Neural cell (in vitro differentiated cells): ENCODE data around the gene ADGRG3. TPM values are rescaled to one million over a fixed set of nuclear protein-coding genes. Genes with fewer than 3 reads are reported as not detected.
"Not testable (repeated sequence)": the region's sequence is repeated elsewhere in the genome, so short reads cannot be mapped to it uniquely, and the experiment has no call there.

Experiments used
- H2AFZ ChIP-seq: fragments of 200-600, 300-800 bp; sonication (generic), shearing (Covaris generic); 2 replicates; pipeline ENCODE4 v1.6.0; 2014; ENCODE audit warnings: low read depth, mild to moderate bottlenecking, antibody characterized with exemption, low read length, moderate library complexity
- H3F3A ChIP-seq: fragments of 200-600 bp; shearing (Covaris generic); 2 replicates; pipeline ENCODE4 v1.6.1; 2016; ENCODE audit warnings: mild to moderate bottlenecking, moderate library complexity, mixed read lengths, antibody characterized with exemption, low read length; ENCODE audit not compliant: insufficient read depth, poor library complexity, severe bottlenecking
- H3K27ac ChIP-seq: fragments of 200-600, 300-800 bp; sonication (generic), shearing (Covaris generic); 2 replicates; pipeline ENCODE4 v1.5.1; 2014; ENCODE audit warnings: mild to moderate bottlenecking, low read length, moderate library complexity
- H3K27me3 ChIP-seq: fragments of 300-800, 200-600 bp; sonication (generic), shearing (Covaris generic); 2 replicates; pipeline ENCODE4 v1.6.0; 2014; ENCODE audit warnings: mild to moderate bottlenecking, low read depth, low read length, moderate library complexity; ENCODE audit not compliant: insufficient read depth
- H3K36me3 ChIP-seq: fragments of 300-800, 200-600 bp; sonication (generic), shearing (Covaris generic); 2 replicates; pipeline ENCODE4 v1.5.1; 2014; ENCODE audit warnings: mild to moderate bottlenecking, antibody characterized with exemption, low read length, moderate library complexity; ENCODE audit not compliant: insufficient read depth
- H3K4me2 ChIP-seq: fragments of 300-800, 200-600 bp; sonication (generic), shearing (Covaris generic); 2 replicates; pipeline ENCODE4 v1.6.0; 2014; ENCODE audit warnings: mild to moderate bottlenecking, low read length
- H3K4me3 ChIP-seq: fragments of 300-800, 200-600 bp; sonication (generic), shearing (Covaris generic); 2 replicates; pipeline ENCODE4 v1.5.1; 2014; ENCODE audit warnings: mild to moderate bottlenecking, low read length, moderate library complexity
- H3K79me2 ChIP-seq: fragments of 200-600 bp; shearing (Covaris generic); replicated peaks from 2 replicates; pipeline ENCODE4 v1.6.0; 2014; ENCODE audit warnings: mild to moderate bottlenecking, low read length, moderate library complexity; ENCODE audit not compliant: insufficient read depth
- H3K9ac ChIP-seq: fragments of 300-800, 200-600 bp; sonication (generic), shearing (Covaris generic); 2 replicates; pipeline ENCODE4 v1.6.1; 2016; ENCODE audit warnings: mild to moderate bottlenecking, low read length, mixed read lengths
- H3K9me2 ChIP-seq: fragments of 200-600 bp; shearing (Covaris generic); 2 replicates; pipeline ENCODE4 v1.6.1; 2016; ENCODE audit warnings: mild to moderate bottlenecking, low read length, mixed read lengths; ENCODE audit not compliant: insufficient read depth
- H3K9me3 ChIP-seq: fragments of 200-600, 300-800 bp; sonication (generic), shearing (Covaris generic); 2 replicates; pipeline ENCODE4 v1.6.1; 2016; ENCODE audit warnings: mild to moderate bottlenecking, mixed run types, low read length, moderate library complexity, mixed read lengths
- H4K20me1 ChIP-seq: fragments of 200-600 bp; shearing (Covaris generic); 2 replicates; pipeline ENCODE4 v1.6.1; 2016; ENCODE audit warnings: mild to moderate bottlenecking, mixed run types; ENCODE audit not compliant: insufficient read depth
- EP300 ChIP-seq: fragments of 450-650 bp; conservative IDR thresholded peaks from 2 replicates; pipeline ENCODE4 v1.6.1; 2014; ENCODE audit warnings: antibody characterized with exemption, mild to moderate bottlenecking, moderate library complexity; ENCODE audit not compliant: poor library complexity, severe bottlenecking
- EZH2 ChIP-seq: fragments of 200-600, 300-800 bp; shearing (Covaris generic), sonication (generic); IDR thresholded peaks from 2 replicates; pipeline ENCODE4 v1.6.1; 2014; ENCODE audit warnings: antibody characterized with exemption, low read length, borderline replicate concordance, mild to moderate bottlenecking; ENCODE audit not compliant: insufficient read depth, poor library complexity, severe bottlenecking
- MXI1 ChIP-seq: fragments of 450-650 bp; conservative IDR thresholded peaks from 2 replicates; pipeline ENCODE4 v1.6.1; 2014; ENCODE audit warnings: antibody characterized with exemption, mild to moderate bottlenecking; ENCODE audit not compliant: poor library complexity, severe bottlenecking
- POLR2AphosphoS5 ChIP-seq: IDR thresholded peaks from 2 replicates; pipeline ENCODE4 v1.6.1; 2012
- RAD21 ChIP-seq: fragments of 450-650 bp; conservative IDR thresholded peaks from 2 replicates; pipeline ENCODE4 v1.6.1; 2014; ENCODE audit warnings: antibody characterized with exemption, mild to moderate bottlenecking, moderate library complexity
- SMC3 ChIP-seq: fragments of 450-650 bp; conservative IDR thresholded peaks from 2 replicates; pipeline ENCODE4 v1.6.1; 2014; ENCODE audit warnings: antibody characterized with exemption, mild to moderate bottlenecking, moderate library complexity; ENCODE audit not compliant: poor library complexity
- TAF1 ChIP-seq: IDR thresholded peaks from 2 replicates; pipeline ENCODE4 v1.6.1; 2012; ENCODE audit warnings: low read depth
- polyA plus RNA-seq: library from polyadenylated mRNA; depleted of rRNA; stranded (reverse); fragments of >200 nt; gene quantifications from 2 replicates; pipeline ENCODE4 v1.2.3, GENCODE V29; 2014
- TF ChIP-seq, protein P1 (sequence below): fragments of 450-650 bp; IDR thresholded peaks from 2 replicates; pipeline ENCODE4 v1.5.1; 2014; ENCODE audit warnings: antibody characterized with exemption, mild to moderate bottlenecking, moderate library complexity; ENCODE audit not compliant: poor library complexity, severe bottlenecking
- TF ChIP-seq, protein P2 (sequence below): IDR thresholded peaks from 2 replicates; pipeline ENCODE4 v1.6.1; 2012; ENCODE audit warnings: borderline replicate concordance

Gene ADGRG3
- polyA plus RNA-seq, 1 donor from 2014 or later, result 0.62 TPM

DNA sequence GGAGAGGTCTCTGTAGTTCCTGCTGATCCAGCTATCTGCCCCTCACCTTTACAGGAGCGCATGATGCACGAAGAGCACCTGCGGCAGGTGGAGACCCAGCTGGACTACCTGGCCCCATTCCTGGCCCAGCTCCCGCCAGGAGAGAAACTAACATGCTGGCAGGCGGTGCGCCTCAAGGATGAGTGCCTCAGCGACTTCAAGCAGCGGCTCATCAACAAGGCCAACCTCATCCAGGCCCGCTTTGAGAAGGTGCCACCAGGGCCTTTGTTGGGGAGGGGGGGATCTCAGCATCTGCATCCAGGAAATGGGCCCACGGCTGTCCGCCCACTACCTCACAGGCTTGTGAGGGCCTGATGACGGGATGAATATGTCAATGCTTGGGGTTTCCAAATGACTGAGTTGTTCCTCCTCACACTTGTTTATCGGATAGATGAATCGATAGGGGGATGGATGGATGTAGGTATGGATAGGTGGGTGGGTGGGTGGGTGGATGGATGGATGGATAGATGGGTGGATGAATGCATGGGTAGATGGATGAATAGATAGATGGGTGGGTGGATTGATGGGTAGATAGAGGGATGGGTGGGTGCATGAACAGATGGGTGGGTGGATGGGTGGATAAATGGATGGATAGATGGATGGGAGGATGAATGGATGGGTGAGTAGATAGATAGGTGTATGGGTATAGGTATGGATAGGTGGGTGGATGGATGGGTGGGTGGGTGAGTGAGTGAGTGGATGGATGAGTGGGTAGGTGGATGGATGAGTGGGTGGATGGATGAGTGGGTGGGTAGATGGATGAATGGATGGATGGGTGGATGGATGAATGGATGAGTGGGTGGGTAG lies 60.5 kb downstream of the ADGRG3 start:
- H3K79me2 ChIP-seq, result no peaks in the 10 kb centered on the region
- no peak overlapping the region for H3K4me2 ChIP-seq
- no peak overlapping the region for H2AFZ ChIP-seq
- H3K9ac ChIP-seq, result no peak overlapping the region
- H3K9me3 ChIP-seq, result no peaks in the 10 kb centered on the region
- H4K20me1 ChIP-seq, result no peaks in the 10 kb centered on the region
- H3K9me2 ChIP-seq, result no peaks in the 10 kb centered on the region
- H3K4me3 ChIP-seq, result no peak overlapping the region
- no peak overlapping the region for H3K27ac ChIP-seq
- no peaks in the 10 kb centered on the region for H3K27me3 ChIP-seq
- TF ChIP-seq EZH2, result no peak
- TF ChIP-seq, protein P1, sequence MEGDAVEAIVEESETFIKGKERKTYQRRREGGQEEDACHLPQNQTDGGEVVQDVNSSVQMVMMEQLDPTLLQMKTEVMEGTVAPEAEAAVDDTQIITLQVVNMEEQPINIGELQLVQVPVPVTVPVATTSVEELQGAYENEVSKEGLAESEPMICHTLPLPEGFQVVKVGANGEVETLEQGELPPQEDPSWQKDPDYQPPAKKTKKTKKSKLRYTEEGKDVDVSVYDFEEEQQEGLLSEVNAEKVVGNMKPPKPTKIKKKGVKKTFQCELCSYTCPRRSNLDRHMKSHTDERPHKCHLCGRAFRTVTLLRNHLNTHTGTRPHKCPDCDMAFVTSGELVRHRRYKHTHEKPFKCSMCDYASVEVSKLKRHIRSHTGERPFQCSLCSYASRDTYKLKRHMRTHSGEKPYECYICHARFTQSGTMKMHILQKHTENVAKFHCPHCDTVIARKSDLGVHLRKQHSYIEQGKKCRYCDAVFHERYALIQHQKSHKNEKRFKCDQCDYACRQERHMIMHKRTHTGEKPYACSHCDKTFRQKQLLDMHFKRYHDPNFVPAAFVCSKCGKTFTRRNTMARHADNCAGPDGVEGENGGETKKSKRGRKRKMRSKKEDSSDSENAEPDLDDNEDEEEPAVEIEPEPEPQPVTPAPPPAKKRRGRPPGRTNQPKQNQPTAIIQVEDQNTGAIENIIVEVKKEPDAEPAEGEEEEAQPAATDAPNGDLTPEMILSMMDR, result no peak
- TF ChIP-seq RAD21, result no peak
- TF ChIP-seq SMC3, result no peak
- no peak for TF ChIP-seq TAF1
- TF ChIP-seq MXI1, result no peak
- TF ChIP-seq EP300, result no peak
- TF ChIP-seq, protein P2, sequence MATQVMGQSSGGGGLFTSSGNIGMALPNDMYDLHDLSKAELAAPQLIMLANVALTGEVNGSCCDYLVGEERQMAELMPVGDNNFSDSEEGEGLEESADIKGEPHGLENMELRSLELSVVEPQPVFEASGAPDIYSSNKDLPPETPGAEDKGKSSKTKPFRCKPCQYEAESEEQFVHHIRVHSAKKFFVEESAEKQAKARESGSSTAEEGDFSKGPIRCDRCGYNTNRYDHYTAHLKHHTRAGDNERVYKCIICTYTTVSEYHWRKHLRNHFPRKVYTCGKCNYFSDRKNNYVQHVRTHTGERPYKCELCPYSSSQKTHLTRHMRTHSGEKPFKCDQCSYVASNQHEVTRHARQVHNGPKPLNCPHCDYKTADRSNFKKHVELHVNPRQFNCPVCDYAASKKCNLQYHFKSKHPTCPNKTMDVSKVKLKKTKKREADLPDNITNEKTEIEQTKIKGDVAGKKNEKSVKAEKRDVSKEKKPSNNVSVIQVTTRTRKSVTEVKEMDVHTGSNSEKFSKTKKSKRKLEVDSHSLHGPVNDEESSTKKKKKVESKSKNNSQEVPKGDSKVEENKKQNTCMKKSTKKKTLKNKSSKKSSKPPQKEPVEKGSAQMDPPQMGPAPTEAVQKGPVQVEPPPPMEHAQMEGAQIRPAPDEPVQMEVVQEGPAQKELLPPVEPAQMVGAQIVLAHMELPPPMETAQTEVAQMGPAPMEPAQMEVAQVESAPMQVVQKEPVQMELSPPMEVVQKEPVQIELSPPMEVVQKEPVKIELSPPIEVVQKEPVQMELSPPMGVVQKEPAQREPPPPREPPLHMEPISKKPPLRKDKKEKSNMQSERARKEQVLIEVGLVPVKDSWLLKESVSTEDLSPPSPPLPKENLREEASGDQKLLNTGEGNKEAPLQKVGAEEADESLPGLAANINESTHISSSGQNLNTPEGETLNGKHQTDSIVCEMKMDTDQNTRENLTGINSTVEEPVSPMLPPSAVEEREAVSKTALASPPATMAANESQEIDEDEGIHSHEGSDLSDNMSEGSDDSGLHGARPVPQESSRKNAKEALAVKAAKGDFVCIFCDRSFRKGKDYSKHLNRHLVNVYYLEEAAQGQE, result no peak
- no peak for TF ChIP-seq POLR2AphosphoS5
- H3F3A ChIP-seq, result no peaks in the 10 kb centered on the region
- H3K36me3 ChIP-seq, result no peaks in the 10 kb centered on the region

DNA sequence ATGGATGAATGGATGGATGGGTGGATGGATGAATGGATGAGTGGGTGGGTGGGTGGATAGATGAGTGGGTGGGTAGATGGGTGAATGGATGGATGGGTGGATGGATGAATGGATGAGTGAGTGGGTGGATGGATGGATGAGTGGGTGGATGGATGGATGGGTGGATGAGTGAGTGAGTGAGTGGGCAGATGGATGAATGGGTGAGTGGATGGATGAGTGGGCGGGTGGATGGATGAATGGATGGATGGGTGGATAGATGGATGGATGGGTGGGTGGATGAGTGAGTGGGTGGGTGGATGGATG lies 61.0 kb downstream of the ADGRG3 start:
- Histone ChIP-seq H3K79me2 (no peaks in the 10 kb centered on the region), H3K4me2 (no peak overlapping the region), H3K36me3 (no peaks in the 10 kb centered on the region), H3K9me2 (no peaks in the 10 kb centered on the region), H3K27me3 (no peaks in the 10 kb centered on the region), H2AFZ (no peak overlapping the region), H3K9ac (no peak overlapping the region), H4K20me1 (no peaks in the 10 kb centered on the region), H3K9me3 (no peaks in the 10 kb centered on the region), H3K27ac (no peak overlapping the region), H3K4me3 (no peak overlapping the region), H3F3A (no peaks in the 10 kb centered on the region)
- TF ChIP-seq TAF1 (no peak), SMC3 (no peak), EP300 (no peak), MXI1 (no peak), RAD21 (no peak), POLR2AphosphoS5 (no peak), EZH2 (no peak)
- TF ChIP-seq, protein P2, result no peak
- TF ChIP-seq, protein P1, result no peak

DNA sequence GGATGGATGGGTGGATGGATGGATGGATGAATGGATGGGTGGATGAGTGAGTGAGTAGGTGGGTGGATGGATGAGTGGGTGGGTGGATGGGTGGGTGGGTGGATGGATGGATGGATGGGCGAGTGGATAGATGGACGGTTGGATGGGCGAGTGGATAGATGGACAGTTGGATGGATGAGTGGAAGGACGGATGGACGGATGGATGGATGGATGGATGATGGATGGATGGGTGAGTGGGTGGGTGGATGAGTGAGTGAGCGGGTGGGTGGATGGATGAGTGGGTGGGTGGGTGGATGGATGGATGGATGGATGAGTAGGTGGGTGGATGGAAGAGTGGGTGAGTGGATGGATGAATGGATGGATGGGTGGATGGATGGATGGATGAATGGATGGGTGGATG lies 61.7 kb downstream of the ADGRG3 start:
- H3K4me3 ChIP-seq, H2AFZ ChIP-seq, H3K9ac ChIP-seq, H3K27me3 ChIP-seq, H3K79me2 ChIP-seq, H3K9me2 ChIP-seq, H3F3A ChIP-seq, H3K36me3 ChIP-seq, H3K27ac ChIP-seq, H4K20me1 ChIP-seq, H3K4me2 ChIP-seq, H3K9me3 ChIP-seq: not testable (repeated sequence)
